AG04450 (cell line): Measurements from ENCODE around the gene PNCK. TPM values are rescaled to one million over a fixed set of nuclear protein-coding genes. Genes with fewer than 3 reads are reported as not detected.

Source experiments
- CTCF ChIA-PET: fragments of 300-600, 350-600 bp; formaldehyde crosslinking; extraction: SDS; loops from one replicate; lab custom pipeline; 2022; ENCODE audit warnings: antibody characterized with exemption, inconsistent platforms; lab: Charles Lee
- POLR2A ChIA-PET: fragments of 350-600 bp; formaldehyde crosslinking; extraction: SDS; loops from one replicate; lab custom pipeline; 2021; ENCODE audit warnings: antibody characterized with exemption, inconsistent platforms; lab: Yijun Ruan, JAX
- DNase-seq: peaks from one replicate; pipeline ENCODE4 v3.0.0-alpha.2; 2011; ENCODE audit warnings: low read depth, low spot score
- H3K27ac ChIP-seq: one replicate; pipeline ENCODE4 v1.5.1; 2012; ENCODE audit warnings: low read depth, low read length, control low read depth
- H3K27me3 ChIP-seq: one replicate; pipeline ENCODE4 v1.6.0; 2012; ENCODE audit warnings: low read length; ENCODE audit not compliant: control insufficient read depth, insufficient read depth
- H3K4me3 ChIP-seq: 2 replicates; pipeline ENCODE4 v1.5.1; 2011; ENCODE audit warnings: mild to moderate bottlenecking, low read depth, low read length, control low read depth
- H3K9me3 ChIP-seq: 2 replicates; pipeline ENCODE4 v1.5.1; 2012; ENCODE audit warnings: low read length; ENCODE audit not compliant: control insufficient read depth, insufficient read depth
- polyA plus RNA-seq: library from polyadenylated mRNA; depleted of rRNA; stranded (reverse); fragments of >200 nt; gene quantifications from 2 replicates; pipeline ENCODE4 v1.2.3, GENCODE V29; 2011
- TF ChIP-seq, protein P1 (sequence below): IDR thresholded peaks from 2 replicates; pipeline ENCODE4 v1.5.1; 2011; ENCODE audit warnings: low read depth, low read length, control low read depth, inconsistent platforms

PNCK gene
- polyA plus RNA-seq, 1 experiment = not detected

DNA sequence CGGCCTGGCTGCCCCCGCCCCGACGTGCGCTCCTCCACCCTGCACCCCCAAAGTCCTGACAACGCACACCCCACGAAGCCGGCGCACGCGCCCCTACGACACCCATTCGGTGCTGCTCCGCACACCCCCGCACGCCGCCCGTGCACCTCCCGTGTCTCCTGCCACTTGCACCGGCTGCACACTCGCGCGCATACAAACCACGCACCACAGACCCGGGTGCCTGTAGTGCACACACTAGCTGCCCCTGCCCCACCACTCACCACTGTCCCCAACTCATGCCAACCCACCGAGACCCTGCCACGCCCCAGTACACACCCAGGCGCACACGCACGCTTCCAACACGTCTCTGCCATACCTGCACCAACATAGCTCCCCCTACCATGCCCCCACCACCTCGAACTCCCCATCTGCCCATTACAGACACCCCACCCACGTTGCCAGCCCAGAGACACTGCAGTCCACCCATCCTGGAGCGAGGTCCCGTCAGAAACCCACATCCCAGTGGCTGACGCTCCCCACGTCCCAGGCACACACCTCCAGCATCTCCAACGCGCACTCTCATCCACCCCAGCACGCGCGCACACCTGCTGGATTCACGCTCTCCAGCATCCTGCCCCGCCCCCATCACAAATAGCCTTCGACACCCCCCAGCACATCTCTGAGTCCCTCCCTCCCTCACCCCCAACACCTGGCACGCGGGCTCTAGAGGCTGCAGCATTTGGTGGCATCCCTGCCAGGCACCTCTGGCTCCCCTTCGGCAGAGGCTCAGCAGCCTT, 30.8 kb downstream of the PNCK start:
- H3K27me3 ChIP-seq = peaks cover 48% of the 10 kb centered on the region
- DNase-seq = no peak
- ChIA-PET POLR2A (no interaction called here), CTCF (no interaction called here)
- H3K4me3 ChIP-seq = no peak overlapping the region
- TF ChIP-seq, protein P1, sequence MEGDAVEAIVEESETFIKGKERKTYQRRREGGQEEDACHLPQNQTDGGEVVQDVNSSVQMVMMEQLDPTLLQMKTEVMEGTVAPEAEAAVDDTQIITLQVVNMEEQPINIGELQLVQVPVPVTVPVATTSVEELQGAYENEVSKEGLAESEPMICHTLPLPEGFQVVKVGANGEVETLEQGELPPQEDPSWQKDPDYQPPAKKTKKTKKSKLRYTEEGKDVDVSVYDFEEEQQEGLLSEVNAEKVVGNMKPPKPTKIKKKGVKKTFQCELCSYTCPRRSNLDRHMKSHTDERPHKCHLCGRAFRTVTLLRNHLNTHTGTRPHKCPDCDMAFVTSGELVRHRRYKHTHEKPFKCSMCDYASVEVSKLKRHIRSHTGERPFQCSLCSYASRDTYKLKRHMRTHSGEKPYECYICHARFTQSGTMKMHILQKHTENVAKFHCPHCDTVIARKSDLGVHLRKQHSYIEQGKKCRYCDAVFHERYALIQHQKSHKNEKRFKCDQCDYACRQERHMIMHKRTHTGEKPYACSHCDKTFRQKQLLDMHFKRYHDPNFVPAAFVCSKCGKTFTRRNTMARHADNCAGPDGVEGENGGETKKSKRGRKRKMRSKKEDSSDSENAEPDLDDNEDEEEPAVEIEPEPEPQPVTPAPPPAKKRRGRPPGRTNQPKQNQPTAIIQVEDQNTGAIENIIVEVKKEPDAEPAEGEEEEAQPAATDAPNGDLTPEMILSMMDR = no peak
- no peak overlapping the region for H3K27ac ChIP-seq
- H3K9me3 ChIP-seq = no peaks in the 10 kb centered on the region

DNA sequence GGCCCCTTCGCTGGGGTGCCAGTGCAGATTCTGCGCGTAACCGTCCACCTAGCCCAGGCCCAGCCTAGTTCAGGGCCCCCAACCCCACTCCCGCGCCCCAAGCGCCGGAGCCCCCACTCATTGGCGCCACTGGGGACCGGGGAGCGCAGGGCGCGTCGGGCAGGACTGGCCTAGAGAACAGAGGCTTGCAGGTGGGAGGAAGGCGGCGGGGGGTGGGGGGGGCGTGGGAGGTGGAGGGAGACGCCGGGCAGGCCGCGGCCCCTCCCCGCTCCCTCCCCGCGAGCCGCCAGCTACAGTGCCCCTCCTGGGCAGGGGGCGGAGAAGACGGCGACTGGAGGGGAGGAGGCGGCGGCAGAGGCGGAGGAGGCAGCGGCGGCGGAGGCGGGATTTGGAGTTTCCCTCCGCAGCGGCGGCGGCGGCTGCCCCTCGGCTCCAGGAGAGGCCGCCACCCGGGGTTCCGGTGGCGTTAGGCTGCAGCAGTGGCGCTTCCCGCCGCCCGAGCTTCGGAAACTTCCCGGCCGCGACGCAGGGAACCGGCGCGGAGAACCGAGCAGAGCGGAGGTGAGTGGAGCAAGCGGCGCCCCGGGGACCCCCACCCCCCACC, 31.5 kb downstream of the PNCK start:
- ChIA-PET CTCF (no interaction called here), POLR2A (no interaction called here)
- DNase-seq = no peak
- Histone ChIP-seq H3K27ac (no peak overlapping the region), H3K9me3 (no peaks in the 10 kb centered on the region), H3K27me3 (peaks cover 43% of the 10 kb centered on the region), H3K4me3 (no peak overlapping the region)
- TF ChIP-seq, protein P1 = no peak

DNA sequence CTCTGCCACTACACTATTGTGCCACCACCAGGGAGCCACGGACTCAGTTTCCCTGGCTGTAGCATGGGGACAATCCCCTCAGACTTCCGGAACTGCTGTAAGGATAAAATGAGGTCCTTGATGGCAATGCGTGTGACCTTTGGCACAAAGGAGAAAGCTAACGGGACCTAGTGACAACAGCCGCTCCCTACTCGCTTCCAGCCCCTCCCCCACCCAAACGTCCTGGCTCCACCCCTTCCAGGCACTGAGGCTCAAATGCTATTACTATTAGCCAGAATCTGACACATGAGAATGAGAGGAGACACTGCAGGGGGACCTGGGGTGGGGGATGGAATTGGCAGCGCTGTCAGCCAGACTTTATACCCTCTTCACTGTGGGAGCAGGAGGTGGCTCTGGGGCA, 32.0 kb downstream of the PNCK start:
- no peaks in the 10 kb centered on the region for H3K9me3 ChIP-seq
- no peak for DNase-seq
- CTCF ChIA-PET = no interaction called here
- TF ChIP-seq, protein P1 = no peak
- POLR2A ChIA-PET = no interaction called here
- H3K27me3 ChIP-seq = peaks cover 40% of the 10 kb centered on the region
- no peak overlapping the region for H3K4me3 ChIP-seq
- H3K27ac ChIP-seq = no peak overlapping the region

DNA sequence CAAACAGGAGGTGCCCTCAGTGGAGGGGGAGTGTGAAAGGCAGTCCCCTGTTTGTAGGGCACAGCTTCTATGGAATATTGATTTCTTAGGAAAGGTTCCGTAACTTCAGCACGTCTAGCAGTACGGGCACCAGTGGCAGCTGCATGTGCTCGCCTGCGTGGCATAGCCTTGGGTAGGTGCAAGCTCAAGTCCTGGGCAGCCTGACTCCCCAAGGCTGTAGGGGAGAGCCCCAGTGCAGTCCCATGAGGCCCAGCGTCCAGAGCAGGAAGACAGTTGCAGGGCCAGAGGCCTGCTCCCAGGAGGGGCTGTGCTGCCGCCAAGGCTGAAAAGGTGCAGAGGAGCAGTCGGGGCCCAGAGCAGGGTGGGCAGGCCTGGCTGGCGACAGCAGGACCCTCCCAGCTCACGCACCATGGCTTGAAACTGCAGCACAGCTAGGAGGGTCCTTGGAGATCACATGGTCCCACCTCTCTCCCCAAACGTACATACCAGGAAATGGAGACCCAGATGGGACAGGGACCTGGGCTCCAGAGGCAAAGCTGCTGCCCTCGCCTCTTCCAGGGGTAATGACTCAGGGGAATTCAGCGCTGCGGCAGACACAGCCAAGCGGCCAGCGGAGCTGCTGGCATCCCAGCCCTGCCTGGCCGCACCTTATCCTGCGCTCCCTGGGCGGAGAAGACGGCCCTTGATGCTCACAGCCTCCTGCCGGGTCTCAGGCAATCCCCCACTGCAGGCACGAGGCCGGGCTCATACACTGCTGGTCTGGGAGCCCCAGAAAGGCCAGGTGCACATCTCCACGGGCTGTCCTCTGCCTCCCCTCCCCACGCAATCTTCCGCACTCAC, 32.7 kb downstream of the PNCK start:
- no peak overlapping the region for H3K27ac ChIP-seq
- ChIA-PET CTCF (no interaction called here), POLR2A (no interaction called here)
- TF ChIP-seq, protein P1 = no peak
- DNase-seq = no peak
- no peaks in the 10 kb centered on the region for H3K9me3 ChIP-seq
- H3K27me3 ChIP-seq = peaks cover 34% of the 10 kb centered on the region
- H3K4me3 ChIP-seq = no peak overlapping the region
